ENCODE data around the gene UGP2.
A peak's percentile ranks its signal among the peaks of the same experiment; 100 is the strongest.
"Not testable (repeated sequence)": the region's sequence is repeated elsewhere in the genome, so short reads cannot be mapped to it uniquely, and the experiment has no call there.

Gene UGP2

GRCh38 chr2:63841254-63842022 lies at the start of gene UGP2:
UGP2 (plus strand) TSS chr2:63841896; CDS start chr2:63842186, 290 bp downstream.
- peak; percentile 88 for DNase-seq

GRCh38 chr2:63792530-63792929 lies 49.2 kb upstream of the UGP2 start:
- no peak for DNase-seq

GRCh38 chr2:63796366-63796765 lies 45.3 kb upstream of the UGP2 start:
- DNase-seq: no peak

GRCh38 chr2:63796796-63797195 lies 44.9 kb upstream of the UGP2 start:
- DNase-seq: no peak

GRCh38 chr2:63801455-63801854 lies 40.2 kb upstream of the UGP2 start:
- no peak for DNase-seq

- no peak for DNase-seq
Observed at GRCh38 chr2:63805412-63805811, 36.3 kb upstream of the UGP2 start.

- not testable (repeated sequence) for DNase-seq
Observed at GRCh38 chr2:63808036-63808435, 33.7 kb upstream of the UGP2 start.

- not testable (repeated sequence) for DNase-seq
Observed at GRCh38 chr2:63808911-63809310, 32.8 kb upstream of the UGP2 start.

- no peak for DNase-seq
Observed at GRCh38 chr2:63811063-63811462, 30.6 kb upstream of the UGP2 start.

GRCh38 chr2:63811870-63812269 lies 29.8 kb upstream of the UGP2 start:
- DNase-seq: not testable (repeated sequence)

GRCh38 chr2:63814114-63814513 lies 27.6 kb upstream of the UGP2 start:
- no peak for DNase-seq

- DNase-seq: no peak
Observed at GRCh38 chr2:63817382-63817781, 24.3 kb upstream of the UGP2 start.

- no peak for DNase-seq
Observed at GRCh38 chr2:63818271-63818670, 23.4 kb upstream of the UGP2 start.

GRCh38 chr2:63819256-63819655 lies 22.4 kb upstream of the UGP2 start:
- DNase-seq: no peak

- DNase-seq: no peak
Observed at GRCh38 chr2:63819765-63820717, 21.7 kb upstream of the UGP2 start.

- DNase-seq: no peak
Observed at GRCh38 chr2:63820969-63821368, 20.7 kb upstream of the UGP2 start.

- no peak for DNase-seq
Observed at GRCh38 chr2:63821396-63821795, 20.3 kb upstream of the UGP2 start.

GRCh38 chr2:63822478-63822877 lies 19.2 kb upstream of the UGP2 start:
- DNase-seq: no peak

GRCh38 chr2:63827749-63828148 lies 13.9 kb upstream of the UGP2 start:
- DNase-seq: no peak

GRCh38 chr2:63831176-63831575 lies 10.5 kb upstream of the UGP2 start:
- no peak for DNase-seq

GRCh38 chr2:63834401-63834800 lies 7.3 kb upstream of the UGP2 start:
- DNase-seq: peak; percentile 13

- DNase-seq: no peak
Observed at GRCh38 chr2:63837036-63837594, 4.6 kb upstream of the UGP2 start.

- no peak for DNase-seq
Observed at GRCh38 chr2:63840081-63840784, 1.5 kb upstream of the UGP2 start.

Measured in RPMI8226 (cell line).